PFSK-1 (cell line): ENCODE results near the gene ITGA11.
A peak's percentile ranks its signal among the peaks of the same experiment; 100 is the strongest.

Source experiments
- FOXP2 ChIP-seq: optimal IDR thresholded peaks from 2 replicates; pipeline ENCODE3; 2011; ENCODE audit warnings: borderline replicate concordance, control low read depth, inconsistent platforms; ENCODE audit not compliant: insufficient read depth; ENCODE audit errors: extremely low read length, extremely low read depth
- POLR2AphosphoS5 ChIP-seq: IDR thresholded peaks from 2 replicates; pipeline ENCODE4 v1.6.1; 2012; ENCODE audit warnings: low read depth, mild to moderate bottlenecking, control low read depth, low read length, moderate library complexity
- SIN3A ChIP-seq: IDR thresholded peaks from 2 replicates; pipeline ENCODE4 v1.6.1; 2012; ENCODE audit warnings: mild to moderate bottlenecking, low read length, moderate library complexity, borderline replicate concordance; ENCODE audit not compliant: insufficient read depth
- TAF1 ChIP-seq: IDR thresholded peaks from 2 replicates; pipeline ENCODE4 v1.6.1; 2012; ENCODE audit warnings: low read length, control low read depth, borderline replicate concordance; ENCODE audit not compliant: insufficient read depth
- TF ChIP-seq, protein P1 (sequence below), 2 experiments: IDR thresholded peaks; 2 replicates each; pipeline versions ENCODE4 v1.6.1 to v1.8.0; 2011 to 2012; ENCODE audit warnings: low read depth in 2 of 2, low read length in 2 of 2, control low read depth in 1 of 2, inconsistent platforms in 1 of 2, mild to moderate bottlenecking in 1 of 2, moderate library complexity in 1 of 2; ENCODE audit not compliant: insufficient read depth in 1 of 2

ITGA11 gene

GRCh38 chr15:68278345-68278594 lies 153.7 kb downstream of the ITGA11 start:
- TF ChIP-seq POLR2AphosphoS5 = no peak
- TF ChIP-seq, protein P1, sequence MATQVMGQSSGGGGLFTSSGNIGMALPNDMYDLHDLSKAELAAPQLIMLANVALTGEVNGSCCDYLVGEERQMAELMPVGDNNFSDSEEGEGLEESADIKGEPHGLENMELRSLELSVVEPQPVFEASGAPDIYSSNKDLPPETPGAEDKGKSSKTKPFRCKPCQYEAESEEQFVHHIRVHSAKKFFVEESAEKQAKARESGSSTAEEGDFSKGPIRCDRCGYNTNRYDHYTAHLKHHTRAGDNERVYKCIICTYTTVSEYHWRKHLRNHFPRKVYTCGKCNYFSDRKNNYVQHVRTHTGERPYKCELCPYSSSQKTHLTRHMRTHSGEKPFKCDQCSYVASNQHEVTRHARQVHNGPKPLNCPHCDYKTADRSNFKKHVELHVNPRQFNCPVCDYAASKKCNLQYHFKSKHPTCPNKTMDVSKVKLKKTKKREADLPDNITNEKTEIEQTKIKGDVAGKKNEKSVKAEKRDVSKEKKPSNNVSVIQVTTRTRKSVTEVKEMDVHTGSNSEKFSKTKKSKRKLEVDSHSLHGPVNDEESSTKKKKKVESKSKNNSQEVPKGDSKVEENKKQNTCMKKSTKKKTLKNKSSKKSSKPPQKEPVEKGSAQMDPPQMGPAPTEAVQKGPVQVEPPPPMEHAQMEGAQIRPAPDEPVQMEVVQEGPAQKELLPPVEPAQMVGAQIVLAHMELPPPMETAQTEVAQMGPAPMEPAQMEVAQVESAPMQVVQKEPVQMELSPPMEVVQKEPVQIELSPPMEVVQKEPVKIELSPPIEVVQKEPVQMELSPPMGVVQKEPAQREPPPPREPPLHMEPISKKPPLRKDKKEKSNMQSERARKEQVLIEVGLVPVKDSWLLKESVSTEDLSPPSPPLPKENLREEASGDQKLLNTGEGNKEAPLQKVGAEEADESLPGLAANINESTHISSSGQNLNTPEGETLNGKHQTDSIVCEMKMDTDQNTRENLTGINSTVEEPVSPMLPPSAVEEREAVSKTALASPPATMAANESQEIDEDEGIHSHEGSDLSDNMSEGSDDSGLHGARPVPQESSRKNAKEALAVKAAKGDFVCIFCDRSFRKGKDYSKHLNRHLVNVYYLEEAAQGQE (IDR thresholded peaks at IDR 0.05; ENCODE audit: insufficient read depth in 1 of 2, low read depth in 2 of 2, low read length in 2 of 2) = no peak
- TF ChIP-seq SIN3A = no peak
- TF ChIP-seq TAF1 = no peak
- no peak for TF ChIP-seq FOXP2

GRCh38 chr15:68277603-68278344 lies 154.2 kb downstream of the ITGA11 start, which contains the start of gene FEM1B:
Gene FEM1B, plus strand, starts transcription at chr15:68277745. Its CDS starts 673 bp downstream, at chr15:68278418.
- TF ChIP-seq TAF1 = peak; percentile 93
- TF ChIP-seq SIN3A = no peak
- peak; percentile 87 for TF ChIP-seq POLR2AphosphoS5
- TF ChIP-seq, protein P1 (IDR thresholded peaks at IDR 0.05; ENCODE audit: insufficient read depth in 1 of 2, low read depth in 2 of 2, low read length in 2 of 2) = peak; percentile 52 to 66; a peak in 2 of 4 replicates
- TF ChIP-seq FOXP2 = no peak

DNA sequence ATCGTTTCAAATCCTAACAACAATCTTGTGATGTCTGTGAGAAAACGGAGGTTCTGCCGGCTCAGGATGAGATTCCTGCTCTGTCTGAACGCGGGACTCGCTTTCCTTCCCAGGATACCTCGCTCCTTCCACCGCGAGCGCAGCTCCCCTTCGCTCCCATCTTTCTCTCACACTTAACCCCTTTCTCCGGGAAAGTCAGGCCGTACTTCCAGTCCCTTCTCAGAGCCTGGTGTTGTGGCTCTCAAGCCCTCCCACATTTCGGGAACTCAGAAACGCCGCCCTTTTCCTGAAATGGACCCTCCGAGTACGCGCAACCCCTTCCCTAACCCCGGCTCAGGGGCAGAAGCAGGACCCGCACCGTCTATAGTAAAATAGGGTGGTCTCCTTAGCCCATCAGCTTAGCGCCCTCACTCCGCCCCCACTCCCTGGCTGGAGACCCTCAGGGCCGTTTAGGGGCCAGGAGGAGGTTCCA lies 154.8 kb downstream of the ITGA11 start:
- TF ChIP-seq SIN3A (no peak), FOXP2 (no peak), POLR2AphosphoS5 (no peak), TAF1 (no peak)
- TF ChIP-seq, protein P1 (IDR thresholded peaks at IDR 0.05; ENCODE audit: insufficient read depth in 1 of 2, low read depth in 2 of 2, low read length in 2 of 2) = no peak

DNA sequence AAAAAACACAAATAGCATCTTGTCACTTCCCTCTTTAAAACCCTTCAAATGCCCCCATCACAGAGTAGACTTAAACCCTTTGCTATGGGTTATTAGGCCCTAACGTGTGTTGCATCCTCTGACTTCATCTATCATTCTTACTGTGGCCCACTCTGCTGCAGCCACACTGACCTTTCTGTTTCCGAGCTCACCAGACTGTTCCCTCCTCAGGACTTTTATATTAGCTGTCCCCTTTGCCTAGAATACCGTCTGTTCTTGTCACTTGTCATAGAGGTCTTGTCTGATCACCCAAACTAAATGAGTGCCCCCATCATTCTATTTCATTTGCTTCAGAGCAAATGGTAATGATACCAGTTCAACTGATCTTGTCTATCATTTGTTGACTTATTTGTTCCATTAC lies 155.3 kb downstream of the ITGA11 start:
- TF ChIP-seq SIN3A = no peak
- TF ChIP-seq, protein P1 (IDR thresholded peaks at IDR 0.05; ENCODE audit: insufficient read depth in 1 of 2, low read depth in 2 of 2, low read length in 2 of 2) = no peak

DNA sequence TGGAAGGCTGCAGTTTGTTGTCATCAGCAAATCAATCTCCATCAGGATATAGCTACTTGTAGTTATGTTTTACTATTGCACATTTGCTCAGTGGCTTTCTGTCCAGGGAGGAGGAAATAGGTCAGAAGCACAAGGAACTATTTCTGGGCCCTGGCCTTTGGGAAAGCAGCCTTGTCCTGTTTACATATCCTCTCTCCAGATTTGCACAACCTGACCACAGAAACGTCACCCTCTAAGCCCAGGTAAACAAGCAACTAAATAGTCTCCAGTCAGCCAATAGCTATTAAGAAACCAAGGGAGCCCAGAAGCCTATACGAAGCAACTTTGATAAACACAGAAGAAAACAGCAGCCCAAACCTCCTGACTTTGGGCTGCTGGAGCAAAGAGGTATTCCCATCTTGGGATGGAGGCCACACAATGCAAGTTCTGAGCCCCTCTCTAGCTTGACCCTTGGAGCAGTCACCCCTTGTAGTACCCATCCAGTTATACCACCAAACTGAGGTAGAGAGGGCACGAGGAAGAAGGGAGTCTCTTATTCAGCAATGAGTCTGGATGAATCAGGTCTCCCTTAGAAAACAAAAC lies 156.7 kb downstream of the ITGA11 start:
- no peak for TF ChIP-seq TAF1
